Measurements from ENCODE around the gene ACTMAP.

DNA sequence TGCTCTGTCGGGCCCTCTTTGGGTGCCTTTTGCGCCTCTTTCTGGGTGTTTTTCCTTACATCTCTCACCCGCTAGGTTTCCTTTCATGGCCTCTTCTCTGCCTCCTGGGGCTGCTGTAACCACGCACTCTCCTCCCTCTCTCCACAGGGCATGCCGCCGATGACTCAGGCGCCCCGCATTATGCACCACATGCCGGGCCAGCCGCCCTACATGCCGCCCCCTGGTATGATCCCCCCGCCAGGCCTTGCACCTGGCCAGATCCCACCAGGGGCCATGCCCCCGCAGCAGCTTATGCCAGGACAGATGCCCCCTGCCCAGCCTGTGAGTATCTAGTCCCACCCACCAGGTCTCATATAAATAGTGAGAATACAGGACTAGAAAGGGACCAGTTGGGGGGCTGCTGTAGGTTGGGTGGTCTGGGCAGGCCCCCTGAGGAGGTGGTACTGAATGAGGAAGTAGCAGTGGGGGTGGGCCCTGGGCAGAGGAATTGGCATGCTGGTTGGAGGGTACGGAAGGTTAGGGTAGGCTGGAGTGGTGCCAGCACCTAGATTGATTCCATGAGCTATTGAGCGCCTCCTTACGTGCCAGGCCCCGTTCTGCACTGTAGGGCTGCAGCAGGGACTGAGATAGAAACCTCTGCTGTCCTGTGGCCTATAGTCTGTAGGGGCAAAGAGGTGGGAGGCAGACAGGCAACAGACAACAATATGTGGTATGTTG, 12.6 kb upstream of the ACTMAP start:
- TF ChIP-seq CSDC2 (CRISPR knock-in tag; IDR thresholded peaks at IDR 0.05) (no peak), ARNTL (CRISPR knock-in tag; IDR thresholded peaks at IDR 0.05; ENCODE audit: borderline replicate concordance, low read depth) (no peak), GLIS3 (CRISPR knock-in tag; IDR thresholded peaks at IDR 0.05) (no peak), BACH2 (CRISPR knock-in tag; IDR thresholded peaks at IDR 0.05; ENCODE audit: borderline replicate concordance) (no peak), TOX (CRISPR knock-in tag; IDR thresholded peaks at IDR 0.05; ENCODE audit: borderline replicate concordance) (no peak), ZNF8 (CRISPR knock-in tag; IDR thresholded peaks at IDR 0.05) (no peak), ZNF70 (CRISPR knock-in tag; IDR thresholded peaks at IDR 0.05) (no peak)
- TF ChIP-seq, protein P1, sequence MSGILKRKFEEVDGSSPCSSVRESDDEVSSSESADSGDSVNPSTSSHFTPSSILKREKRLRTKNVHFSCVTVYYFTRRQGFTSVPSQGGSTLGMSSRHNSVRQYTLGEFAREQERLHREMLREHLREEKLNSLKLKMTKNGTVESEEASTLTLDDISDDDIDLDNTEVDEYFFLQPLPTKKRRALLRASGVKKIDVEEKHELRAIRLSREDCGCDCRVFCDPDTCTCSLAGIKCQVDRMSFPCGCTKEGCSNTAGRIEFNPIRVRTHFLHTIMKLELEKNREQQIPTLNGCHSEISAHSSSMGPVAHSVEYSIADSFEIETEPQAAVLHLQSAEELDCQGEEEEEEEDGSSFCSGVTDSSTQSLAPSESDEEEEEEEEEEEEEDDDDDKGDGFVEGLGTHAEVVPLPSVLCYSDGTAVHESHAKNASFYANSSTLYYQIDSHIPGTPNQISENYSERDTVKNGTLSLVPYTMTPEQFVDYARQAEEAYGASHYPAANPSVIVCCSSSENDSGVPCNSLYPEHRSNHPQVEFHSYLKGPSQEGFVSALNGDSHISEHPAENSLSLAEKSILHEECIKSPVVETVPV (CRISPR knock-in tag; IDR thresholded peaks at IDR 0.05), result no peak
- TF ChIP-seq, protein P2, sequence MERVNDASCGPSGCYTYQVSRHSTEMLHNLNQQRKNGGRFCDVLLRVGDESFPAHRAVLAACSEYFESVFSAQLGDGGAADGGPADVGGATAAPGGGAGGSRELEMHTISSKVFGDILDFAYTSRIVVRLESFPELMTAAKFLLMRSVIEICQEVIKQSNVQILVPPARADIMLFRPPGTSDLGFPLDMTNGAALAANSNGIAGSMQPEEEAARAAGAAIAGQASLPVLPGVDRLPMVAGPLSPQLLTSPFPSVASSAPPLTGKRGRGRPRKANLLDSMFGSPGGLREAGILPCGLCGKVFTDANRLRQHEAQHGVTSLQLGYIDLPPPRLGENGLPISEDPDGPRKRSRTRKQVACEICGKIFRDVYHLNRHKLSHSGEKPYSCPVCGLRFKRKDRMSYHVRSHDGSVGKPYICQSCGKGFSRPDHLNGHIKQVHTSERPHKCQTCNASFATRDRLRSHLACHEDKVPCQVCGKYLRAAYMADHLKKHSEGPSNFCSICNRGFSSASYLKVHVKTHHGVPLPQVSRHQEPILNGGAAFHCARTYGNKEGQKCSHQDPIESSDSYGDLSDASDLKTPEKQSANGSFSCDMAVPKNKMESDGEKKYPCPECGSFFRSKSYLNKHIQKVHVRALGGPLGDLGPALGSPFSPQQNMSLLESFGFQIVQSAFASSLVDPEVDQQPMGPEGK (CRISPR knock-in tag; IDR thresholded peaks at IDR 0.05; ENCODE audit: borderline replicate concordance), result no peak
- TF ChIP-seq, protein P3, sequence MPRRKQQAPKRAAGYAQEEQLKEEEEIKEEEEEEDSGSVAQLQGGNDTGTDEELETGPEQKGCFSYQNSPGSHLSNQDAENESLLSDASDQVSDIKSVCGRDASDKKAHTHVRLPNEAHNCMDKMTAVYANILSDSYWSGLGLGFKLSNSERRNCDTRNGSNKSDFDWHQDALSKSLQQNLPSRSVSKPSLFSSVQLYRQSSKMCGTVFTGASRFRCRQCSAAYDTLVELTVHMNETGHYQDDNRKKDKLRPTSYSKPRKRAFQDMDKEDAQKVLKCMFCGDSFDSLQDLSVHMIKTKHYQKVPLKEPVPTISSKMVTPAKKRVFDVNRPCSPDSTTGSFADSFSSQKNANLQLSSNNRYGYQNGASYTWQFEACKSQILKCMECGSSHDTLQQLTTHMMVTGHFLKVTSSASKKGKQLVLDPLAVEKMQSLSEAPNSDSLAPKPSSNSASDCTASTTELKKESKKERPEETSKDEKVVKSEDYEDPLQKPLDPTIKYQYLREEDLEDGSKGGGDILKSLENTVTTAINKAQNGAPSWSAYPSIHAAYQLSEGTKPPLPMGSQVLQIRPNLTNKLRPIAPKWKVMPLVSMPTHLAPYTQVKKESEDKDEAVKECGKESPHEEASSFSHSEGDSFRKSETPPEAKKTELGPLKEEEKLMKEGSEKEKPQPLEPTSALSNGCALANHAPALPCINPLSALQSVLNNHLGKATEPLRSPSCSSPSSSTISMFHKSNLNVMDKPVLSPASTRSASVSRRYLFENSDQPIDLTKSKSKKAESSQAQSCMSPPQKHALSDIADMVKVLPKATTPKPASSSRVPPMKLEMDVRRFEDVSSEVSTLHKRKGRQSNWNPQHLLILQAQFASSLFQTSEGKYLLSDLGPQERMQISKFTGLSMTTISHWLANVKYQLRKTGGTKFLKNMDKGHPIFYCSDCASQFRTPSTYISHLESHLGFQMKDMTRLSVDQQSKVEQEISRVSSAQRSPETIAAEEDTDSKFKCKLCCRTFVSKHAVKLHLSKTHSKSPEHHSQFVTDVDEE (CRISPR knock-in tag; IDR thresholded peaks at IDR 0.05), result no peak

Data from SK-N-SH treated with all-trans-retinoic acid at 6 μM for 48 hours (cell line).